Tibial artery (tissue), 4 donors: ENCODE results near the gene GLP1R.
A peak's percentile ranks its signal among the peaks of the same experiment; 100 is the strongest.

Experiments used
- DNase-seq, 2 donors: peaks; one replicate each; pipeline ENCODE4 v3.0.0-alpha.2; 2019
- H3K27ac ChIP-seq, 2 donors: fragments of 200-600 bp; sonication (generic) in 1 of 2; 1 replicate in 1 of 2; 2 replicates in 1 of 2; pipeline ENCODE4 v1.5.1; 2018 to 2019; ENCODE audit warnings: mild to moderate bottlenecking in 1 of 2
- H3K27me3 ChIP-seq, 2 donors: fragments of 200-600 bp; sonication (generic) in 1 of 2; one replicate each; pipeline versions ENCODE4 v1.5.1 to v1.6.0; 2016 to 2019
- H3K36me3 ChIP-seq, 3 donors: fragments of 200-600 bp; sonication (generic) in 2 of 3; one replicate each; pipeline ENCODE4 v1.5.1; 2016 to 2019; ENCODE audit warnings: mild to moderate bottlenecking in 2 of 3
- H3K4me1 ChIP-seq, 4 donors: fragments of 200-600 bp; sonication (generic) in 2 of 4; 1 replicate in 3 of 4; 2 replicates in 1 of 4; pipeline ENCODE4 v1.5.1; 2016 to 2019
- H3K4me3 ChIP-seq, 2 donors: fragments of 200-600 bp; sonication (generic) in 1 of 2; 1 replicate in 1 of 2; 2 replicates in 1 of 2; pipeline ENCODE4 v1.5.1; 2018 to 2019; ENCODE audit warnings: mild to moderate bottlenecking in 2 of 2
- H3K9me3 ChIP-seq, 3 donors: fragments of 200-600 bp; sonication (generic) in 1 of 3; one replicate each; pipeline ENCODE4 v1.5.1; 2016 to 2019
- intact Hi-C: fragments of 100-400 bp; cut with DNase I; formaldehyde crosslinking; loops from one replicate; pipeline ENCODE4 v1.15.0; 2023; ENCODE audit warnings: low total_unique reads
- TF ChIP-seq, protein P1 (sequence below), 2 experiments: fragments of 200-600 bp in 1 of 2; fragments of 450-650 bp in 1 of 2; IDR thresholded peaks; one replicate each; pipeline ENCODE4 v1.5.1; 2017 to 2019; ENCODE audit warnings: antibody characterized with exemption in 2 of 2, mild to moderate bottlenecking in 1 of 2, moderate library complexity in 1 of 2

Gene GLP1R

DNA sequence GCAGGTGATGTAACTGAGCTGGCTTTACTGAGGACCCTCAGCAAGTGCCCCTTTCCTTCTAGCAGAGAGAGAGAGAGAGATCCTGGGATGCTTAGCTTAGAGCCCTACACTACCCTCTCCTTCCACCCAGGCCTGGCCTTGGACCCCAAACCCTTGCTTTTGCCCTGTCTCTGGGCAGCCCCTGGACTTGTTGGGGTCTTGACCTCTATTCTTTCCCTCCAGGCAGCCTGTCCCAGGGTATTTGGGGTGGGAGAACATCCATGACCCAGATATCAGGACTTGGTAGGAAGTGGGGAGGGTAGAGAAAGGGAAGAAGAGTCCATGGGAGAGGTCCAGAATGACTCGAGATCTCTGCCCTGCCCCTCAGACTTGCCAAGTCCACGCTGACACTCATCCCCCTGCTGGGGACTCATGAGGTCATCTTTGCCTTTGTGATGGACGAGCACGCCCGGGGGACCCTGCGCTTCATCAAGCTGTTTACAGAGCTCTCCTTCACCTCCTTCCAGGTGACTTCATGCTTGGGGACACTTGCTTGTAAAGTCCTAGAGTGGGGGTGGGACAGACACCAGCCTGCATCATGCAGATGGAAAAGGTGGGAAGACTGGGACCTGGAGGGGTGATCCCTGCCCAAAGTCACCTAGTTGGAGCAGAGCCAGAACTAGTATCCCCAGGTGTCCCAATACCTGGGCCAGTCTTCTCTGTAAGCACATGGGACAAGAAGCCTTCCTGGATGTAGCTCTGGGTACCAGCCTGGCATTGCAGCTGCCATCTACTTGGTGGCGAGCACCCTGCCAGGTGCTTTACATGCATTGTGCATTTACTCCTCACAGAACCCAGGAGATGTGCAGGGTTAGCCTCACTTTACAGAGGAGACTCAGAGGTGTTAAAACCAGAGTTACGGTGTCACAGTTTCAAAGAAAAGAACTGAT is 30.9 kb downstream of the GLP1R start:
- Histone ChIP-seq H3K4me1 (peaks cover 0 to 5% (median 4%) of the 10 kb centered on the region in 4 donors), H3K27me3 (no peaks in the 10 kb centered on the region), H3K36me3 (no peaks in the 10 kb centered on the region), H3K4me3 (no peak overlapping the region), H3K9me3 (no peaks in the 10 kb centered on the region), H3K27ac (no peak overlapping the region)
- TF ChIP-seq, protein P1, sequence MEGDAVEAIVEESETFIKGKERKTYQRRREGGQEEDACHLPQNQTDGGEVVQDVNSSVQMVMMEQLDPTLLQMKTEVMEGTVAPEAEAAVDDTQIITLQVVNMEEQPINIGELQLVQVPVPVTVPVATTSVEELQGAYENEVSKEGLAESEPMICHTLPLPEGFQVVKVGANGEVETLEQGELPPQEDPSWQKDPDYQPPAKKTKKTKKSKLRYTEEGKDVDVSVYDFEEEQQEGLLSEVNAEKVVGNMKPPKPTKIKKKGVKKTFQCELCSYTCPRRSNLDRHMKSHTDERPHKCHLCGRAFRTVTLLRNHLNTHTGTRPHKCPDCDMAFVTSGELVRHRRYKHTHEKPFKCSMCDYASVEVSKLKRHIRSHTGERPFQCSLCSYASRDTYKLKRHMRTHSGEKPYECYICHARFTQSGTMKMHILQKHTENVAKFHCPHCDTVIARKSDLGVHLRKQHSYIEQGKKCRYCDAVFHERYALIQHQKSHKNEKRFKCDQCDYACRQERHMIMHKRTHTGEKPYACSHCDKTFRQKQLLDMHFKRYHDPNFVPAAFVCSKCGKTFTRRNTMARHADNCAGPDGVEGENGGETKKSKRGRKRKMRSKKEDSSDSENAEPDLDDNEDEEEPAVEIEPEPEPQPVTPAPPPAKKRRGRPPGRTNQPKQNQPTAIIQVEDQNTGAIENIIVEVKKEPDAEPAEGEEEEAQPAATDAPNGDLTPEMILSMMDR (IDR thresholded peaks at IDR 0.05) = no peak
- intact Hi-C loops = no loop called here
- DNase-seq = no peak

DNA sequence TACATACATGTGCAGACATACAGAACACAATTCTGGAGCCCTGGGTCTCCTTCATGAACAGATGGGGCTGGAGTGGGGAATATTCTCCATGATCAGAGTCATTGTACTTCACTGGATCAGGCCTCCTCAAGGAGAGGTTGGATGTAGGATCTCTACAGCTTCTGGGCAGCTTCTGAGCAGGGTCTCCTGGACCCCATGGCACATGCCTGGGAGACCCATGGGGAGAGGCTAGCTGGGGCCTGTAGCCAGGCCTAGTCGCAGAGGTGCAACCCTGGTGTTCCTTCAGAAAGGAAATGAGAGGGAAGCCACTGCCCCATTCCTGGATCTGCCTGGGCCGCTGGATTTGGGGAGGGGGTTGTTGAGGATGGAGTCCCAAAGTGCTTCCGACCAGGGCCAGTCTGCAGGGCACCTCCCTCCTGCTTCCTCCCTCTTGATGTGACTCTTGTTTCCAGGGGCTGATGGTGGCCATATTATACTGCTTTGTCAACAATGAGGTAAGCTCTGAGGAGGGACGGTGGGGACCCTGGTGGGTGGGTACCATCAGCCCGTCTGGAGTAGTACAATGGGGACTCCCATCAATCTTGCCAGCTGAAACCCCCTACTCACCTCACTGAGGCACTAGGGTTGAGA is 31.8 kb downstream of the GLP1R start:
- intact Hi-C loops = no loop called here
- Histone ChIP-seq H3K27me3 (no peaks in the 10 kb centered on the region), H3K27ac (no peak overlapping the region), H3K36me3 (no peaks in the 10 kb centered on the region), H3K4me1 (peaks cover 0 to 14% (median 11%) of the 10 kb centered on the region in 4 donors), H3K4me3 (no peak overlapping the region), H3K9me3 (no peaks in the 10 kb centered on the region)
- no peak for DNase-seq
- TF ChIP-seq, protein P1 (IDR thresholded peaks at IDR 0.05) = no peak

DNA sequence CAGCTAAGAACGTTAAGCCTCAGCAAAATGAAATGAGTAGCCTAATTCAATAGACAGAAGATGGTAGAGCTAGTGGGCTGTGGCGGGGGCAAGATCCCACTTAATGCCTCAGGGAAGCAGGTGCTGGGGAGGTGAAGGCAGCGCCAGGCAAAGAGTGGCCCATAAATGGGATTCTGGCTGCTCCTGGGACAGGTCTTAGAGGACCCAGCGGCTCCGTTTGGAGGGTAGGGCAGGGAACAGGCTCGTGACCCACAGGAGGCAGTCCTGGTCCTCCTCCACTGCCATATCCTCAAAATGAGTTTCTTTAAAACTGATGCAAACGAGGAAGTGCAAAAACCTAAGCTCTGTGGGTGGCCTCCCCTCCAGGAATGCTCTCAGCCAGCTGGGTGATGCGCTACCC is 33.7 kb downstream of the GLP1R start:
- H3K4me1 ChIP-seq = peaks cover 0 to 26% (median 17%) of the 10 kb centered on the region in 4 donors
- H3K27me3 ChIP-seq = no peaks in the 10 kb centered on the region
- intact Hi-C loops = no loop called here
- no peak for DNase-seq
- no peak overlapping the region for H3K27ac ChIP-seq
- TF ChIP-seq, protein P1 (IDR thresholded peaks at IDR 0.05) = no peak
- no peak overlapping the region for H3K4me3 ChIP-seq
- H3K36me3 ChIP-seq = no peaks in the 10 kb centered on the region
- no peaks in the 10 kb centered on the region for H3K9me3 ChIP-seq

DNA sequence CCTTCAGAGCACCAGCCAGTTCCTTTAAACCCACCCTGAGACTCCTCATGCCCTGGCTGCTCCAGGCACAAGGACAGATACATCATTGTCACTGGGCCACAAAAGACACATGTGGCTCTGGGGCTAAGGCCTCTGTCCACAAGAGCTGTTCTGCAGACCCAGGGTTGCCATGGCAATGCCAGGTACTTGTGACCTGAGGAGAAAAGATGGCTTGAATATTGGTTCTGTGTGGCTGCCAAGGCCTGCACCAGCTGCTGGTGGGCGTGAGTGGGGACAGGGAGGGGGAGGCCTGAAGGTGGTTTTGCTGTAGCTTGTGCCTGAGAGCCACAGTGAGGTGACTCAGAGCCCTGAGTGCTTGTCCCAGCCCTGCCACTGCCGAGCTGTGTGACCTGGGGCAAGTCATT is 34.7 kb downstream of the GLP1R start:
- Histone ChIP-seq H3K9me3 (no peaks in the 10 kb centered on the region), H3K27ac (no peak overlapping the region), H3K27me3 (no peaks in the 10 kb centered on the region), H3K4me3 (no peak overlapping the region), H3K4me1 (peaks cover 0 to 33% (median 20%) of the 10 kb centered on the region in 4 donors), H3K36me3 (no peaks in the 10 kb centered on the region)
- TF ChIP-seq, protein P1 (IDR thresholded peaks at IDR 0.05) = no peak
- DNase-seq = no peak
- intact Hi-C loops = no loop called here

DNA sequence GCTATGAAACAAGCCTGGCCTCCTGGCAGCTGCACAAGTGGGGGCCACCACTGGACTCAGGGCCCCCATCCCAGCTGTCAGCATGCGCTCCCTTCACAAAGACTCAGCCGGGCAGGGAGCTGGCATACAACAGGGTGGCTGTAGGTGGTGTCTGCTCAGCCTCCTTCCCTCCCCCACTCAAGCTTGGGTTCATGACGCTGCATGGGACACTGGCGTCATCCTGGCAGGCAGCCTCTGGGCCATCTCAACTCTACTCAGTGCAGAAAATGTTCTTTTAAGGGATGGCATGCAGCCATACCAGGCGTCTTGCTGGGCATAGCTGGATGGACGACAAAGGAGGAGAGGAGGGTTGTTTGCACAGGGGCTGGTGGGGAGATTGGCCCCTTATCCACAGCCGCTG is 35.9 kb downstream of the GLP1R start:
- TF ChIP-seq, protein P1 (IDR thresholded peaks at IDR 0.05) = no peak
- intact Hi-C loops = no loop called here
- peaks cover 0 to 45% (median 27%) of the 10 kb centered on the region in 4 donors for H3K4me1 ChIP-seq
- no peaks in the 10 kb centered on the region for H3K36me3 ChIP-seq
- peak in 1 of 2 donors; percentile 78 for DNase-seq
- no peaks in the 10 kb centered on the region for H3K9me3 ChIP-seq
- H3K27me3 ChIP-seq = no peaks in the 10 kb centered on the region
- H3K4me3 ChIP-seq = no peak overlapping the region
- H3K27ac ChIP-seq = peak overlapping the region in 1 of 2 donors; percentile 36
